ENCODE measurements around the gene PPP2R2C.

Gene PPP2R2C

GRCh38 chr4:6283282-6283681 is 189.1 kb downstream of the PPP2R2C start:
- H3K4me3 ChIP-seq (ENCODE audit: low read depth, low read length) = no peak overlapping the region
- DNase-seq (ENCODE audit: low read depth) = no peak
- TF ChIP-seq CTCF (IDR thresholded peaks at IDR 0.05; ENCODE audit: low read depth, low read length, missing control alignments) = no peak
- in situ Hi-C loops (cut with HindIII; ENCODE audit: low sequenced_read_pairs) = no loop called here

- TF ChIP-seq CTCF (IDR thresholded peaks at IDR 0.05; ENCODE audit: low read depth, low read length, missing control alignments) = no peak
- in situ Hi-C loops (cut with HindIII; ENCODE audit: low sequenced_read_pairs) = no loop called here
- H3K4me3 ChIP-seq (ENCODE audit: low read depth, low read length) = no peak overlapping the region
- no peak for DNase-seq (ENCODE audit: low read depth)
These were observed 190.1 kb downstream of the PPP2R2C start for GRCh38 chr4:6282314-6282771.

GRCh38 chr4:6281436-6282313 is 190.7 kb downstream of the PPP2R2C start:
- TF ChIP-seq CTCF (IDR thresholded peaks at IDR 0.05; ENCODE audit: low read depth, low read length, missing control alignments) = no peak

GRCh38 chr4:6280365-6280996 is 191.9 kb downstream of the PPP2R2C start:
- no peak for DNase-seq (ENCODE audit: low read depth)
- in situ Hi-C loops (cut with HindIII; ENCODE audit: low sequenced_read_pairs) = no loop called here
- TF ChIP-seq CTCF (IDR thresholded peaks at IDR 0.05; ENCODE audit: low read depth, low read length, missing control alignments) = no peak
- H3K4me3 ChIP-seq (ENCODE audit: low read depth, low read length) = no peak overlapping the region

More at GRCh38 chr4:6281436-6282313, 190.7 kb downstream of the PPP2R2C start:
- in situ Hi-C loops (cut with HindIII; ENCODE audit: low sequenced_read_pairs) = no loop called here
- H3K4me3 ChIP-seq (ENCODE audit: low read depth, low read length) = no peak overlapping the region
- no peak for DNase-seq (ENCODE audit: low read depth)

DNA sequence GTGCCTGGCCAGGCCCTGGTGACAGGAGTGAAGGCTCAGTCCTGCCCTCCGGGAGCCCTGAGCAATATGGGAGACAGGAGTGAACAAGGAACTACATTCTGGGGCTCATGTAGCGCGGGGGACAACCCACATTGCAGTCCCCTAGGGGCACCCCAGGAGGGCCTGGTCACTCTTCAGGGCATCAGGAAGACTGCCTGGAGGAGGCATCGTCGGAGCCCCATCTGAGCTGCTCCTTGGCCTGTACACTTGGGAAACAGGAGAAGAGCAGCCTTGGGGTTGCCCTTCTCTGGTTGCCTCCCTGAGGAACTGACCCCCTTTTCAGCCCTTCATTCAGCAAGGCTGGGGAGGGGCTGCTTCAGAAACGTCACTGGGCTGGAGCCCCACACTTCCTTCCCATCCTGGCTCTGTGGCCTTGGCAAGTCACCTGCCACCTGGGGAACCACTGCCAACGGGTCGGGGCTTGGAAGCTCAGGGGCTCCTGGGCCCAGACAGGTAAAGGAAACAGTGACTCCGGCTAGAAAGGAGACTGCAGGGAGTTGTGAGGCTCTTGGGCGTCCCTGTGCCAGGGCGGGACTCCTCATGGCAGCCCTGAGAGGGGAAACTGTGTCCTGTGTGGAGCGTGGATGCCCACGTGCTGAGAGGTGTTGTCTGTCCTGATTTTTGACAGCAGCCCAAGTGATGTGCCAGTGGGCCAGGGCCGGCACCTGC is 192.7 kb downstream of the PPP2R2C start:
- in situ Hi-C loops (cut with HindIII; ENCODE audit: low sequenced_read_pairs) = no loop called here
- no peak for TF ChIP-seq CTCF (IDR thresholded peaks at IDR 0.05; ENCODE audit: low read depth, low read length, missing control alignments)
- no peak for DNase-seq (ENCODE audit: low read depth)
- no peak overlapping the region for H3K4me3 ChIP-seq (ENCODE audit: low read depth, low read length)

- in situ Hi-C loops (cut with HindIII; ENCODE audit: low sequenced_read_pairs) = no loop called here
- H3K4me3 ChIP-seq (ENCODE audit: low read depth, low read length) = no peak overlapping the region
- no peak for TF ChIP-seq CTCF (IDR thresholded peaks at IDR 0.05; ENCODE audit: low read depth, low read length, missing control alignments)
- DNase-seq (ENCODE audit: low read depth) = no peak
These were observed 193.6 kb downstream of the PPP2R2C start for GRCh38 chr4:6278801-6279197.
